GM20000 (cell line): ENCODE results near the gene TTC27.

ENCODE experiments used
- DNase-seq: peaks from one replicate; pipeline ENCODE4 v3.0.0; 2012; ENCODE audit warnings: low spot score
- CTCF ChIP-seq: IDR thresholded peaks from 2 replicates; pipeline ENCODE4 v1.5.1; 2012; ENCODE audit warnings: mild to moderate bottlenecking, control low read depth; ENCODE audit errors: extremely low read depth, missing control alignments

The TTC27 gene

GRCh38 chr2:32820088-32820487, 192.2 kb downstream of the TTC27 start:
- DNase-seq = no peak
- TF ChIP-seq CTCF = no peak

- no peak for TF ChIP-seq CTCF
- DNase-seq = no peak
Measured at GRCh38 chr2:32820701-32821100, 192.9 kb downstream of the TTC27 start.

- no peak for TF ChIP-seq CTCF
- DNase-seq = no peak
Measured at GRCh38 chr2:32824070-32824809, 196.4 kb downstream of the TTC27 start.

GRCh38 chr2:32825291-32825712, 197.5 kb downstream of the TTC27 start:
- no peak for DNase-seq

GRCh38 chr2:32830196-32830595, 202.3 kb downstream of the TTC27 start:
- DNase-seq = no peak
- no peak for TF ChIP-seq CTCF

More at GRCh38 chr2:32825291-32825712, 197.5 kb downstream of the TTC27 start:
- no peak for TF ChIP-seq CTCF

- no peak for TF ChIP-seq CTCF
- no peak for DNase-seq
Measured at GRCh38 chr2:32832821-32833220, 205.0 kb downstream of the TTC27 start.

GRCh38 chr2:32833709-32834108, 205.9 kb downstream of the TTC27 start:
- TF ChIP-seq CTCF = no peak
- no peak for DNase-seq
